ENCODE results near the gene CACNA2D3.

DNA sequence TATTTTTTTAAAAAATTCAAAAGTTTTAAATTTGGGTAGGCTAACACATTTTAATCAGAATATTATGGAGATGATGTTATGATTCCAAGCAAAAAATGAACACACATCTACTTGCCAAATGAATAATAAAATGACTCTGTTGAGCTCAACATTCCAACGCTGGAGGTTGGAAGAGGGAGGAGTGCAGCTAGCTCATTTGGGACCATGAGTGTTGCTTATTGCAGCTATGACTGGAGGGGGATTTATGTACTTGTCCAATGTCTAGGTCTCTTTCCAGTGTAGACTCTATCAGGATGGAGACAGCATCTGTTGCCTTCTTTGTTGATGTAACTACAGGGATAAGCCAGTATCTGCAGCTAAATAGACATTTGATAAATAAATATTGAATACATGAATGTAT is 310.6 kb downstream of the CACNA2D3 start:
- TF ChIP-seq, protein P1, sequence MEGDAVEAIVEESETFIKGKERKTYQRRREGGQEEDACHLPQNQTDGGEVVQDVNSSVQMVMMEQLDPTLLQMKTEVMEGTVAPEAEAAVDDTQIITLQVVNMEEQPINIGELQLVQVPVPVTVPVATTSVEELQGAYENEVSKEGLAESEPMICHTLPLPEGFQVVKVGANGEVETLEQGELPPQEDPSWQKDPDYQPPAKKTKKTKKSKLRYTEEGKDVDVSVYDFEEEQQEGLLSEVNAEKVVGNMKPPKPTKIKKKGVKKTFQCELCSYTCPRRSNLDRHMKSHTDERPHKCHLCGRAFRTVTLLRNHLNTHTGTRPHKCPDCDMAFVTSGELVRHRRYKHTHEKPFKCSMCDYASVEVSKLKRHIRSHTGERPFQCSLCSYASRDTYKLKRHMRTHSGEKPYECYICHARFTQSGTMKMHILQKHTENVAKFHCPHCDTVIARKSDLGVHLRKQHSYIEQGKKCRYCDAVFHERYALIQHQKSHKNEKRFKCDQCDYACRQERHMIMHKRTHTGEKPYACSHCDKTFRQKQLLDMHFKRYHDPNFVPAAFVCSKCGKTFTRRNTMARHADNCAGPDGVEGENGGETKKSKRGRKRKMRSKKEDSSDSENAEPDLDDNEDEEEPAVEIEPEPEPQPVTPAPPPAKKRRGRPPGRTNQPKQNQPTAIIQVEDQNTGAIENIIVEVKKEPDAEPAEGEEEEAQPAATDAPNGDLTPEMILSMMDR (IDR thresholded peaks at IDR 0.05), result no peak
- TF ChIP-seq POLR2A (IDR thresholded peaks at IDR 0.05) (no peak), EP300 (IDR thresholded peaks at IDR 0.05) (no peak)

All from upper lobe of left lung (tissue), 4 donors.